ENCODE data around the gene WDR11.

WDR11 gene

DNA sequence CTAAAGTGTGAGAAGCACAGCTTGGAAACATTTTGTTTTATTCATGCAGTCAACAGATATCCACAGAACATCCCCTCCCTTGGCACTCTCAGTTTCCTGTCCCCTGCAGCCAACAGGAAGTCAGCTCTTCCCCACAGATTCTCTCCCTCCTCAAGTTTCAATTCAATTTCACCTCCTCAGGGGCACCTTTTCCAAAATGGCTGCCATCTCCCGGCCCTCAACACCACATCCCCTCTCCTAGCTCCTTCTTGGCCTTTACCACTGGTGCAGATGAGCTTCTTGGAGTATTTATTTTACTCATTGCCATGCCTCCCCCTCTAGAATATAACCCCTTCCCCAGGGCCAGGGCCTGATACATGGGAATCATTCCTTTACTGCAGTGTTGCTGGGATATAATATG lies 94.0 kb downstream of the WDR11 start:
- no peaks in the 10 kb centered on the region for H3K36me3 ChIP-seq (ENCODE audit: control insufficient read depth, insufficient read depth, low read length)
- no peaks in the 10 kb centered on the region for H3K9me3 ChIP-seq (ENCODE audit: control insufficient read depth, low read length)
- 88% methylated on average over 1 of the region's 1 CpG; no CpG with 5 or more reads in 1 of the 2 experiments for WGBS, 2 experiments (ENCODE audit: insufficient coverage in 2 of 2)
- H3K4me1 ChIP-seq (ENCODE audit: control insufficient read depth, insufficient read depth, low read length, poor library complexity, severe bottlenecking), result peaks cover 6% of the 10 kb centered on the region
- no peak overlapping the region for H3K27ac ChIP-seq (ENCODE audit: low read depth, low read length, severe bottlenecking)
- no peak overlapping the region for H3K4me3 ChIP-seq (ENCODE audit: extremely low read depth, insufficient read depth, low read length, poor library complexity, severe bottlenecking)

DNA sequence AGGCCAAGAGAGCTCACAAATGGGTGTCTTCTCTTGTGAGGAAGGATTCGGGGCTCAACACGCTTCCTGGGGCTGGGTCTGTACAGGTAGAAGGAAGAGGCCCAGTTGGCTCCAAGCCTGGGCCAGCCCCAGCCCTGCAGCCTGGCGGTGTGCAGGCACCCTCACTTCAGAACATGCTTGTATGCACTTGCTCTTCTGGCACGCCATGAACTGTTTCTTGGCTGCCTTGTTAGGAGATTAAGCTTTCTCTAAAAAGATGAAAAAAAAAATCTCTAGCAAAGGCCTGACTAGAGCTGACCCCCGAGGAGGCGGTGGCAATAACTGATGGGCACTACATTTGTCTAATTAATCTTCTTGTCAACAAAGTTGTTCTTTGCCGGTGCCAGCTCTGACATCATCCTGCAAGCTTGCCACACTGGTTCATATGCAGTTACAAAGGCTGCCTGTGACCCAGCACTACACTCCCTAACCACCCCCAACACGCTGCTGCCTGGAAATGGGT lies 94.7 kb downstream of the WDR11 start:
- Histone ChIP-seq H3K9me3 (ENCODE audit: control insufficient read depth, low read length) (no peaks in the 10 kb centered on the region), H3K36me3 (ENCODE audit: control insufficient read depth, insufficient read depth, low read length) (no peaks in the 10 kb centered on the region), H3K4me1 (ENCODE audit: control insufficient read depth, insufficient read depth, low read length, poor library complexity, severe bottlenecking) (peaks cover 9% of the 10 kb centered on the region), H3K4me3 (ENCODE audit: extremely low read depth, insufficient read depth, low read length, poor library complexity, severe bottlenecking) (no peak overlapping the region), H3K27ac (ENCODE audit: low read depth, low read length, severe bottlenecking) (no peak overlapping the region)
- 89 to 92% methylated on average over 2 to 4 of the region's 8 CpGs for WGBS, 2 experiments (ENCODE audit: insufficient coverage in 2 of 2)

- Histone ChIP-seq H3K36me3 (ENCODE audit: control insufficient read depth, insufficient read depth, low read length) (no peaks in the 10 kb centered on the region), H3K27ac (ENCODE audit: low read depth, low read length, severe bottlenecking) (no peak overlapping the region), H3K4me3 (ENCODE audit: extremely low read depth, insufficient read depth, low read length, poor library complexity, severe bottlenecking) (no peak overlapping the region), H3K9me3 (ENCODE audit: control insufficient read depth, low read length) (no peaks in the 10 kb centered on the region), H3K4me1 (ENCODE audit: control insufficient read depth, insufficient read depth, low read length, poor library complexity, severe bottlenecking) (peaks cover 15% of the 10 kb centered on the region)
- WGBS, 2 experiments (ENCODE audit: insufficient coverage in 2 of 2), result 90 to 96% methylated on average over 6 to 7 of the region's 7 CpGs
These were observed 95.3 kb downstream of the WDR11 start for GRCh38 chr10:120946497-120946896.

DNA sequence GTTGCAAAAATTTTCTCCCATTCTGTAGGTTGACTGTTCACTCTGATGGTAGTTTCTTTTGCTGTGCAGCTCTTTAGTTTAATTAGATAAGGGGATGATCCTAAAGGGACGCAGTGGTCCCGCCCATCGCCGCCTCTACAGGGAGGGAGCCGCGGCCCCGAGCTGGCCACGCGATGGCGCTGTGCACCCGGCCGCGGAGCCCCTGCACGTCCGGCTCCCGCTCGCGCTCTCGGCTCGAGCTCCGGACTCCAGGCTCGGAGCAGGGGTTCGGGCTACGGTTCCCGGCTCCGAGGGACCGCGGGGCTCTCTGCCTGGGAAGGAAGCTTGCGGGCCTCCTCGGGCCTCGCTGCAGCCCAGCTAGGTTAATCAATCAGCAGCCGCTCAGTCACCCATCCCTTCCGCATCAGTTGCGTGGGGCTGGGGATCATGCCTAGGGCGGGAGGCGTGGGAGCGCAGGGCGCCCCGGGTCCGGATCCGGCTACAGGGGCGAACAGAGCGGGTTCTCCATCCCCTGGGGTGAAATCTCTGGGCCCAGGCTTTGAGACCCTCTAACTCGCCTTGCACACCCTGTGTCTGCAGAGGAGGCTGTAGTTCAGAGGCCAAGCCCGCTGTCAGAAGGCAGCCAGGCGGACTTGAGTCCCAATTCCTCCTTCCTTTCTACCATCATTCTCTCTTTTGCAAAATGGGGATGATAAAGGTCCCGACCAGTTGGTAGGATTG lies 97.9 kb downstream of the WDR11 start:
- H3K4me3 ChIP-seq (ENCODE audit: extremely low read depth, insufficient read depth, low read length, poor library complexity, severe bottlenecking), result peak overlapping the region; percentile 42
- WGBS, 2 experiments (ENCODE audit: insufficient coverage in 2 of 2), result 1 to 3% methylated on average over 41 to 42 of the region's 47 CpGs
- no peaks in the 10 kb centered on the region for H3K36me3 ChIP-seq (ENCODE audit: control insufficient read depth, insufficient read depth, low read length)
- peak overlapping the region; percentile 58 for H3K27ac ChIP-seq (ENCODE audit: low read depth, low read length, severe bottlenecking)
- H3K4me1 ChIP-seq (ENCODE audit: control insufficient read depth, insufficient read depth, low read length, poor library complexity, severe bottlenecking), result peaks cover 16% of the 10 kb centered on the region
- H3K9me3 ChIP-seq (ENCODE audit: control insufficient read depth, low read length), result peaks cover 7% of the 10 kb centered on the region

- peaks cover 7% of the 10 kb centered on the region for H3K9me3 ChIP-seq (ENCODE audit: control insufficient read depth, low read length)
- 4 to 8% methylated on average over 28 of the region's 28 CpGs for WGBS, 2 experiments (ENCODE audit: insufficient coverage in 2 of 2)
- H3K4me1 ChIP-seq (ENCODE audit: control insufficient read depth, insufficient read depth, low read length, poor library complexity, severe bottlenecking), result peaks cover 16% of the 10 kb centered on the region
- H3K27ac ChIP-seq (ENCODE audit: low read depth, low read length, severe bottlenecking), result peak overlapping the region; percentile 58
- peak overlapping the region; percentile 42 for H3K4me3 ChIP-seq (ENCODE audit: extremely low read depth, insufficient read depth, low read length, poor library complexity, severe bottlenecking)
- no peaks in the 10 kb centered on the region for H3K36me3 ChIP-seq (ENCODE audit: control insufficient read depth, insufficient read depth, low read length)
These were observed 98.5 kb downstream of the WDR11 start for GRCh38 chr10:120949609-120950031.

GRCh38 chr10:120950051-120950561 lies 98.9 kb downstream of the WDR11 start:
- Histone ChIP-seq H3K4me1 (ENCODE audit: control insufficient read depth, insufficient read depth, low read length, poor library complexity, severe bottlenecking) (peaks cover 16% of the 10 kb centered on the region), H3K27ac (ENCODE audit: low read depth, low read length, severe bottlenecking) (peak overlapping the region; percentile 58), H3K36me3 (ENCODE audit: control insufficient read depth, insufficient read depth, low read length) (no peaks in the 10 kb centered on the region), H3K4me3 (ENCODE audit: extremely low read depth, insufficient read depth, low read length, poor library complexity, severe bottlenecking) (peak overlapping the region; percentile 42), H3K9me3 (ENCODE audit: control insufficient read depth, low read length) (peaks cover 7% of the 10 kb centered on the region)
- whole genome bisulfite sequencing, 2 experiments (ENCODE audit: insufficient coverage in 2 of 2), result 1% methylated on average over 12 to 24 of the region's 24 CpGs

GRCh38 chr10:120951288-120951687 lies 100.1 kb downstream of the WDR11 start:
- no peak overlapping the region for H3K4me3 ChIP-seq (ENCODE audit: extremely low read depth, insufficient read depth, low read length, poor library complexity, severe bottlenecking)
- H3K9me3 ChIP-seq (ENCODE audit: control insufficient read depth, low read length), result peaks cover 7% of the 10 kb centered on the region
- peaks cover 16% of the 10 kb centered on the region for H3K4me1 ChIP-seq (ENCODE audit: control insufficient read depth, insufficient read depth, low read length, poor library complexity, severe bottlenecking)
- WGBS, 2 experiments (ENCODE audit: insufficient coverage in 2 of 2), result 81 to 94% methylated on average over 5 of the region's 5 CpGs
- no peak overlapping the region for H3K27ac ChIP-seq (ENCODE audit: low read depth, low read length, severe bottlenecking)
- no peaks in the 10 kb centered on the region for H3K36me3 ChIP-seq (ENCODE audit: control insufficient read depth, insufficient read depth, low read length)

- H3K9me3 ChIP-seq (ENCODE audit: control insufficient read depth, low read length), result peaks cover 7% of the 10 kb centered on the region
- peaks cover 16% of the 10 kb centered on the region for H3K4me1 ChIP-seq (ENCODE audit: control insufficient read depth, insufficient read depth, low read length, poor library complexity, severe bottlenecking)
- H3K27ac ChIP-seq (ENCODE audit: low read depth, low read length, severe bottlenecking), result no peak overlapping the region
- no peaks in the 10 kb centered on the region for H3K36me3 ChIP-seq (ENCODE audit: control insufficient read depth, insufficient read depth, low read length)
- no peak overlapping the region for H3K4me3 ChIP-seq (ENCODE audit: extremely low read depth, insufficient read depth, low read length, poor library complexity, severe bottlenecking)
- WGBS, 2 experiments (ENCODE audit: insufficient coverage in 2 of 2), result 100% methylated on average over 1 of the region's 1 CpG; no CpG with 5 or more reads in 1 of the 2 experiments
These were observed 102.7 kb downstream of the WDR11 start for GRCh38 chr10:120953897-120954296.
